ENCODE measurements around the gene ROBO3. TPM values are rescaled to one million over a fixed set of nuclear protein-coding genes. Genes with fewer than 3 reads are reported as not detected.

Gene ROBO3
- total RNA-seq, 1 experiment from 2014 or later: 6.2 TPM

- no peaks in the 10 kb centered on the region for H3K9me3 Mint-ChIP-seq (ENCODE audit: unreplicated experiment)
- peaks cover 2% of the 10 kb centered on the region for H3K27me3 Mint-ChIP-seq (ENCODE audit: insufficient read depth, unreplicated experiment)
- no peaks in the 10 kb centered on the region for H3K36me3 Mint-ChIP-seq (ENCODE audit: insufficient read depth, unreplicated experiment)
- H3K4me3 Mint-ChIP-seq (ENCODE audit: unreplicated experiment): no peak overlapping the region
- no peak for DNase-seq
- TF ChIP-seq CTCF (IDR thresholded peaks at IDR 0.05; ENCODE audit: insufficient read depth in 1 of 2, low read depth in 1 of 2, low read length in 1 of 2, severe bottlenecking in 1 of 2, unreplicated experiment in 1 of 2): no peak
- peaks cover 6% of the 10 kb centered on the region for H3K4me1 Mint-ChIP-seq (ENCODE audit: low read depth, unreplicated experiment)
- no peak overlapping the region for H3K4me3 ChIP-seq (ENCODE audit: low read depth, low read length)
- no peaks in the 10 kb centered on the region for H3K27me3 ChIP-seq (replicated peaks; ENCODE audit: control insufficient read depth, insufficient read depth, low read length)
- no peak overlapping the region for H3K27ac Mint-ChIP-seq (ENCODE audit: unreplicated experiment)
- H3K4me1 ChIP-seq: peaks cover 13% of the 10 kb centered on the region; the same call in 1 of the 2 replicates
- intact Hi-C loops (cut with micrococcal nuclease; ENCODE audit: unreplicated experiment): no loop called here
- ChIA-PET POLR2A (no interaction called here), CTCF (no interaction called here)
- H3K36me3 ChIP-seq (ENCODE audit: control insufficient read depth, insufficient read depth, low read length): no peaks in the 10 kb centered on the region
- no TSS peak for BruUV-seq (replicated peaks)
- H3K9me3 ChIP-seq: no peaks in the 10 kb centered on the region
Observed at GRCh38 chr11:124832571-124832970, 32.7 kb upstream of the ROBO3 start.

- Mint-ChIP-seq H3K9me3 (ENCODE audit: unreplicated experiment) (no peaks in the 10 kb centered on the region), H3K4me3 (ENCODE audit: unreplicated experiment) (no peak overlapping the region), H3K27ac (ENCODE audit: unreplicated experiment) (no peak overlapping the region), H3K4me1 (ENCODE audit: low read depth, unreplicated experiment) (peaks cover 6% of the 10 kb centered on the region), H3K36me3 (ENCODE audit: insufficient read depth, unreplicated experiment) (no peaks in the 10 kb centered on the region), H3K27me3 (ENCODE audit: insufficient read depth, unreplicated experiment) (peaks cover 13% of the 10 kb centered on the region)
- Histone ChIP-seq H3K4me1 (peaks cover 13% of the 10 kb centered on the region; the same call in 1 of the 2 replicates), H3K9me3 (no peaks in the 10 kb centered on the region), H3K36me3 (ENCODE audit: control insufficient read depth, insufficient read depth, low read length) (no peaks in the 10 kb centered on the region), H3K4me3 (ENCODE audit: low read depth, low read length) (no peak overlapping the region), H3K27me3 (replicated peaks; ENCODE audit: control insufficient read depth, insufficient read depth, low read length) (peaks cover 6% of the 10 kb centered on the region)
- CTCF ChIA-PET: no interaction called here
- no peak for TF ChIP-seq CTCF (IDR thresholded peaks at IDR 0.05; ENCODE audit: insufficient read depth in 1 of 2, low read depth in 1 of 2, low read length in 1 of 2, severe bottlenecking in 1 of 2, unreplicated experiment in 1 of 2)
- POLR2A ChIA-PET: no interaction called here
- DNase-seq: no peak
- intact Hi-C loops (cut with micrococcal nuclease; ENCODE audit: unreplicated experiment): no loop called here
- BruUV-seq (replicated peaks): no TSS peak
Observed at GRCh38 chr11:124834526-124835180, 30.6 kb upstream of the ROBO3 start.

- Histone ChIP-seq H3K4me1 (peaks cover 13% of the 10 kb centered on the region; the same call in 1 of the 2 replicates), H3K27me3 (replicated peaks; ENCODE audit: control insufficient read depth, insufficient read depth, low read length) (peaks cover 11% of the 10 kb centered on the region), H3K9me3 (no peaks in the 10 kb centered on the region), H3K4me3 (ENCODE audit: low read depth, low read length) (peak overlapping the region; percentile 37), H3K36me3 (ENCODE audit: control insufficient read depth, insufficient read depth, low read length) (no peaks in the 10 kb centered on the region)
- intact Hi-C loops (cut with micrococcal nuclease; ENCODE audit: unreplicated experiment): loop anchor here (1.0 kb wide), 1 partner anchor 43 kb away; no protein-coding TSS in a partner anchor
- Mint-ChIP-seq H3K4me3 (ENCODE audit: unreplicated experiment) (peak overlapping the region; percentile 81), H3K9me3 (ENCODE audit: unreplicated experiment) (no peaks in the 10 kb centered on the region), H3K36me3 (ENCODE audit: insufficient read depth, unreplicated experiment) (no peaks in the 10 kb centered on the region), H3K27ac (ENCODE audit: unreplicated experiment) (peak overlapping the region; percentile 91), H3K27me3 (ENCODE audit: insufficient read depth, unreplicated experiment) (peaks cover 25% of the 10 kb centered on the region), H3K4me1 (ENCODE audit: low read depth, unreplicated experiment) (peaks cover 6% of the 10 kb centered on the region)
- no peak for DNase-seq
- CTCF ChIA-PET: interaction anchor here (0.6 to 4.4 kb wide), 16 partner anchors 9 to 191 kb away, joined by 3 to 47 read pairs (median 6); partner anchors contain the start of genes ESAM, MSANTD2 and ROBO3
- BruUV-seq (replicated peaks): no TSS peak
- POLR2A ChIA-PET: interaction anchor here (0.6 to 1.6 kb wide), 6 partner anchors 35 to 1097 kb away, joined by 3 to 8 read pairs (median 4); no protein-coding TSS in a partner anchor
- TF ChIP-seq CTCF (IDR thresholded peaks at IDR 0.05; ENCODE audit: insufficient read depth in 1 of 2, low read depth in 1 of 2, low read length in 1 of 2, severe bottlenecking in 1 of 2, unreplicated experiment in 1 of 2): no peak
Observed at GRCh38 chr11:124835918-124836317, 29.3 kb upstream of the ROBO3 start.
